NCI-H2227 (cell line): ENCODE results near the gene EXOC6B.

ENCODE experiments used
- DNase-seq: peaks from one replicate; lab custom pipeline; 2025; ENCODE audit not compliant: unreplicated experiment; lab: John Stamatoyannopoulos, UW

Gene EXOC6B

GRCh38 chr2:72825257-72826155 is at the start of gene EXOC6B:
TSS of gene EXOC6B (minus strand) at chr2:72826033.
- DNase-seq = peak; percentile 96

GRCh38 chr2:72871880-72872279 is 46.0 kb upstream of the EXOC6B start:
- DNase-seq = no peak

GRCh38 chr2:72871060-72871459 is 45.2 kb upstream of the EXOC6B start:
- DNase-seq = no peak

GRCh38 chr2:72864500-72864899 is 38.7 kb upstream of the EXOC6B start:
- DNase-seq = no peak

- DNase-seq = peak; percentile 57
Measured at GRCh38 chr2:72863046-72863445, 37.2 kb upstream of the EXOC6B start.

- peak; percentile 97 for DNase-seq
Measured at GRCh38 chr2:72862239-72862988, 36.6 kb upstream of the EXOC6B start.

- DNase-seq = peak; percentile 78
Measured at GRCh38 chr2:72859831-72860262, 34.0 kb upstream of the EXOC6B start.

GRCh38 chr2:72851333-72851732 is 25.5 kb upstream of the EXOC6B start:
- DNase-seq = no peak

- no peak for DNase-seq
Measured at GRCh38 chr2:72849138-72849462, 23.3 kb upstream of the EXOC6B start.

GRCh38 chr2:72848436-72849137 is 22.8 kb upstream of the EXOC6B start:
- no peak for DNase-seq

GRCh38 chr2:72847534-72848315 is 21.9 kb upstream of the EXOC6B start:
- no peak for DNase-seq

- no peak for DNase-seq
Measured at GRCh38 chr2:72846171-72847095, 20.6 kb upstream of the EXOC6B start.

GRCh38 chr2:72843301-72843700 is 17.5 kb upstream of the EXOC6B start:
- no peak for DNase-seq

- no peak for DNase-seq
Measured at GRCh38 chr2:72841462-72842125, 15.8 kb upstream of the EXOC6B start.

- DNase-seq = no peak
Measured at GRCh38 chr2:72840066-72840465, 14.2 kb upstream of the EXOC6B start.

GRCh38 chr2:72837171-72837570 is 11.3 kb upstream of the EXOC6B start:
- no peak for DNase-seq

- DNase-seq = no peak
Measured at GRCh38 chr2:72835403-72835802, 9.6 kb upstream of the EXOC6B start.

GRCh38 chr2:72834596-72834995 is 8.8 kb upstream of the EXOC6B start:
- DNase-seq = no peak

- DNase-seq = no peak
Measured at GRCh38 chr2:72833084-72833714, 7.4 kb upstream of the EXOC6B start.
